ENCODE results near the gene IL1R2.

Gene IL1R2

DNA sequence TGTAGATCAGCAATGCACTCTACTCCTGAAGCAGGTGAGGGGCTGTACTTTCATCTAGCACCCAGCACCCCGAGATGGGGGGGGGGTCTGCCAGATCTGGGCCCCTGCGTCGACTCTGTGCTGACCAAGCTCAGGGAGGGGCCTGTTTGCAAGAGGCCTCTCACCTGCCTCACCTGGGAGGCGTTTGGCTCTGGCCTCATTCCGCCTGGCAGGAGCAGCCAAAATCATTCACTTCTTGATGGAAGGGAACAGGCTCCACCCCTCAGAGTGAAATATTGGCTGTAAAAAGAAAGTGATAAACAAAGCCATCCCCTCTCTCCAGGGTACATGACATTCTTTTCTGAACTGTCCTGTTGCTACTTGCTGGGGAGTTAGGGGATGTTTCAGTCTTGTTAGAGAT, 10.7 kb upstream of the IL1R2 start:
- Histone ChIP-seq H3K27me3 (no peaks in the 10 kb centered on the region), H3K9me3 (no peaks in the 10 kb centered on the region), H3K36me3 (no peaks in the 10 kb centered on the region), H3K4me1 (no peaks in the 10 kb centered on the region), H3K4me3 (ENCODE audit: low read depth, low read length) (no peak overlapping the region)
- DNase-seq = no peak
- TF ChIP-seq, protein P1, sequence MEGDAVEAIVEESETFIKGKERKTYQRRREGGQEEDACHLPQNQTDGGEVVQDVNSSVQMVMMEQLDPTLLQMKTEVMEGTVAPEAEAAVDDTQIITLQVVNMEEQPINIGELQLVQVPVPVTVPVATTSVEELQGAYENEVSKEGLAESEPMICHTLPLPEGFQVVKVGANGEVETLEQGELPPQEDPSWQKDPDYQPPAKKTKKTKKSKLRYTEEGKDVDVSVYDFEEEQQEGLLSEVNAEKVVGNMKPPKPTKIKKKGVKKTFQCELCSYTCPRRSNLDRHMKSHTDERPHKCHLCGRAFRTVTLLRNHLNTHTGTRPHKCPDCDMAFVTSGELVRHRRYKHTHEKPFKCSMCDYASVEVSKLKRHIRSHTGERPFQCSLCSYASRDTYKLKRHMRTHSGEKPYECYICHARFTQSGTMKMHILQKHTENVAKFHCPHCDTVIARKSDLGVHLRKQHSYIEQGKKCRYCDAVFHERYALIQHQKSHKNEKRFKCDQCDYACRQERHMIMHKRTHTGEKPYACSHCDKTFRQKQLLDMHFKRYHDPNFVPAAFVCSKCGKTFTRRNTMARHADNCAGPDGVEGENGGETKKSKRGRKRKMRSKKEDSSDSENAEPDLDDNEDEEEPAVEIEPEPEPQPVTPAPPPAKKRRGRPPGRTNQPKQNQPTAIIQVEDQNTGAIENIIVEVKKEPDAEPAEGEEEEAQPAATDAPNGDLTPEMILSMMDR (IDR thresholded peaks at IDR 0.05; ENCODE audit: low read depth, low read length) = no peak

DNA sequence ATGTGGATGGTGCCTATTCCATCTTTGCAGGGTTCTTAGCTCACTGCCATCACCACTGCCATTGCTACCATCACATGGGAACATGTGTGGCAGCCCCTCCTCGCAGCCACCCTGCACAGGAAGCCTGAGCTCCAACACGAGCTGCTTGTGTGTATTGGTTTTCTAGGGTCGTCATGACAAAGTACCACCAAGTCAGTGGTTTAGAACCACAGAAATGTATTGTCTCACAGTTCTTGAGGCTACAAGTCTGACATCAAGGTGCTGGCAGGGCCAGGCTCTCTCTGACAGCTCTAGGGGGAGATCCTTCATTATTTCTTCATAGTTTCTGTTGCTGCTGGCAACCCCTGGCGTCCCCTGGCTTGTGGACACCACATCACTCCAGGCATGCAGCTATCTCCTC, 10.3 kb upstream of the IL1R2 start:
- Histone ChIP-seq H3K36me3 (no peaks in the 10 kb centered on the region), H3K4me3 (ENCODE audit: low read depth, low read length) (no peak overlapping the region), H3K4me1 (no peaks in the 10 kb centered on the region), H3K27me3 (no peaks in the 10 kb centered on the region), H3K9me3 (no peaks in the 10 kb centered on the region)
- no peak for DNase-seq
- TF ChIP-seq, protein P1 (IDR thresholded peaks at IDR 0.05; ENCODE audit: low read depth, low read length) = no peak

DNA sequence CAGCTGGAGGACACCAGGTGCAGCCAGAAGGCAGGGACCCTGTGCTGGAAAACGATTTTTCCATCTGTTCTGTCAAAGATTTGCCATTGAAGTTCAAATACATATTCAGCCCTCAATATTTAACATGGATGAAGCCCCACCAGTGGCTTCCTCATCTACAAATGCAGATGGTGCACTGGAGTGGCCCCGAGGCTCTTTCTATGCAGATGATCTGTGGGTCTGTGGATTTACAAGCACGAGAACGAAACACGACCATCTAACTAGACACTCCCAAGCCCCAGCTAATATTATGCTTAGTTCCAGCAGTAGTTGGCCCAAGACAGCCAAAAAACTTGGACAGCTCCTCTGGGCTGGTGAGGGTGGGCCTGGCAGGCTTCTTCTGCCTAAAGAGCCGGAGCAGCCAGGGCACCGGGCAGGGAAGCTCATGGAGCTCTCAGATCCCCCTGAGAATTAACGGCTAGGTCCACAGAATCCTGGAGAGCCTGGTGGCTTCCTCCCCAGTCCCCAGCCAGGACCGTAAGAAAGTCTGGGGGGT, 9.2 kb upstream of the IL1R2 start:
- no peaks in the 10 kb centered on the region for H3K9me3 ChIP-seq
- H3K36me3 ChIP-seq = no peaks in the 10 kb centered on the region
- TF ChIP-seq, protein P1 (IDR thresholded peaks at IDR 0.05; ENCODE audit: low read depth, low read length) = no peak
- no peaks in the 10 kb centered on the region for H3K27me3 ChIP-seq
- no peak overlapping the region for H3K4me3 ChIP-seq (ENCODE audit: low read depth, low read length)
- H3K4me1 ChIP-seq = no peaks in the 10 kb centered on the region
- DNase-seq = no peak

DNA sequence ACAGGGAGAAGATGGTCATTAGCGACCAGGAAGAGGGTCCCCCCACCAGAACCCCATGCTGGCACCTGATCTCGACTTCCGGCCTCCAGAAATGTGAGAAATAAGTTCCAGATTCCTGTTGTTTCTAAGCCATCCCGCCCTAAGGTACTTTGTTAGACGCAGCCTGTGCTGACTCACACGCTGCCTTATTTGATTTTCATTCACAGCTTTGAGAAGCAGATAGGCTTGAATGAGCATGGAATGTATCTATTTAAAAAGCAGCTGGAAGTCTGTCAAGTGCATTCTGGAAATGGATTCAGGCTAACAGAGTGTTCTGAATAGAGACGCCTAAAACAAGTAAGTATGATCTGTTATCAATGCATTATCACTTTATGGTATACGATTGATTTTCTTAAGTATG, 8.3 kb upstream of the IL1R2 start:
- no peaks in the 10 kb centered on the region for H3K36me3 ChIP-seq
- H3K4me1 ChIP-seq = no peaks in the 10 kb centered on the region
- TF ChIP-seq, protein P1 (IDR thresholded peaks at IDR 0.05; ENCODE audit: low read depth, low read length) = no peak
- no peak overlapping the region for H3K4me3 ChIP-seq (ENCODE audit: low read depth, low read length)
- no peak for DNase-seq
- no peaks in the 10 kb centered on the region for H3K9me3 ChIP-seq
- no peaks in the 10 kb centered on the region for H3K27me3 ChIP-seq

DNA sequence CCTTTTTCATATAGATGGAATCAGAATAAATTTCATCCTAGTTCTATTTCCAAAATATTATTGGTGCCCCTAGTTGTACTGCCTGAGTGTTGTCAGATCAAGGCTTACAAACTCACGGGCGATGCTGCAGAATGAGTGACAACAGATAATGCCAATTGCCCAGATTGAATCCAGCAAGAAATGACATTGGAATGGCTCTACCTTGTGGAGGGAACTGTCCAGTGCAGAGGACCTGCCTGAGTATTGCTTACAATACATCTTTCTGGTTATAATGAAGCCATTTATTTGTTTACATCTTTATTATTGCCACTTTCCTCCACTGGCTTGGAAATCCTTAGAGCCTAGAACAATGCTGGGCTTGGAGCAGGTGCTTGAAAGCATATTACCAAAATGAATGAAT, 7.8 kb upstream of the IL1R2 start:
- no peak for DNase-seq
- Histone ChIP-seq H3K36me3 (no peaks in the 10 kb centered on the region), H3K27me3 (no peaks in the 10 kb centered on the region), H3K4me1 (no peaks in the 10 kb centered on the region), H3K9me3 (no peaks in the 10 kb centered on the region), H3K4me3 (ENCODE audit: low read depth, low read length) (no peak overlapping the region)
- TF ChIP-seq, protein P1 (IDR thresholded peaks at IDR 0.05; ENCODE audit: low read depth, low read length) = peak; percentile 23

DNA sequence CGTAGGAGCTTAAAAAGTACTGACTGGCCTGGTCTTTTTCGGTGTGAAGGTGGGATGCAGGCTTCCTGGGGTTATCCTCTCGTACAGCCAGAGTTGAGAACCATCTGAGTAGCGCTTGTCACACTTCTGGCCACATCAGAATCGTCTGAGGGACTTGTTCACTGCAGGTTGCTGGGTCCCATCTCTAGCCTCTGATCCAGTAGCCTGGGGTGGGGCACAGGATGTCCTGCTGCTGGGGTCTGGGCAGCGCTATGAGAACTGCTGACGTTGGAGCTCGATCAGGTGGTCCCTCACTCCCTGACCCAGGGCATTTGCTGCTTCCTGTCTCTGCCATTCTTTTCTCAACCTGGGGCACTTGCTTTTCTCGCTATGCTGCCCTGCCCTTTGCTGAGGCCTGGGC, 7.1 kb upstream of the IL1R2 start:
- TF ChIP-seq, protein P1 (IDR thresholded peaks at IDR 0.05; ENCODE audit: low read depth, low read length) = no peak
- Histone ChIP-seq H3K4me1 (no peaks in the 10 kb centered on the region), H3K9me3 (no peaks in the 10 kb centered on the region), H3K36me3 (no peaks in the 10 kb centered on the region), H3K27me3 (no peaks in the 10 kb centered on the region), H3K4me3 (ENCODE audit: low read depth, low read length) (no peak overlapping the region)
- DNase-seq = no peak
